HG02852 (cell line): ENCODE results near the gene SSX4B.
"Not testable (repeated sequence)": the region's sequence is repeated elsewhere in the genome, so short reads cannot be mapped to it uniquely, and the experiment has no call there.

Experiments used
- ATAC-seq: cut with Tn5 transposase; IDR thresholded peaks from one replicate; pipeline ENCODE4 v1.9.1; 2021; ENCODE audit warnings: mild to moderate bottlenecking, moderate library complexity; ENCODE audit not compliant: unreplicated experiment

SSX4B gene

DNA sequence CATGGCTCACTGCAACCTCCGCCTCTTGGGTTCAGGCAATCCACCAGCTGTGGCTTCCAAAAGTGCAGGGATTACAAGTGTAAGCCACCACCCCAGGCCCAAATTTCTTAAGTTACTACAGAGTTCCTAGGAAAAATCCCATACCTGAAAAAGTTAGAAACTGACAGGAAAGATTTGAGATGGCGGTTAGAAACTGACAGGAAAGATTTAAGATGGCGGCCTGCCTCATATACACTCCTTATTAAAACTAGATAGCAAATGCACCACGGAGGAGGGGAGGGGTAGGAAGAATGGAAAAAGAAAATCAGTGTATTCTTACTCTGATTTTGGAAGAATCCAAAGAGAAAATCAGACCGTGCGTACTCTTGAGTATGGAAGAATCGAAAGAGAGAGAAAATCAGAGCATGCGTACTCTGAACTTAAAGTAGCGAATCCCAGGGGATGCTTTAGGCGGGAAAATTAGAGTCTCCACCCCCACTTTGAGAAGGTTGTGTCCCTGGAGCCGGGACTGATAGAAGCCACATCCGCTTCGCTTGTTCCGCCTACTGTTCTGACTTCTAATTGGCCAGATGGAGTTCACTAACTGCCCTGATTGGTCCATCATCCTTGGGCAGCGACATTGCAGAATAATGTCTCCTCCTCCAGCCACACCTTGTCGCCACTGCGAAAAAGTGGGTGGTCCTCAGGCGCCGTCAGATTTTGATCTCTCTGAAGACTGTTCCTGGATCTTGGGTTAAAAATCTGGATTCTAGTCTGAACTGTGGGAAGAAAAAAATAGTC is 55.3 kb downstream of the SSX4B start, which contains the start of gene SSX3:
TSS of gene SSX3 (minus strand) at position 389 of the 780 bp plus-strand sequence. CDS start 1,454 bp downstream, outside the sequence.
- not testable (repeated sequence) for ATAC-seq
